ENCODE results near the gene CUEDC1.
"Not testable (repeated sequence)": the region's sequence is repeated elsewhere in the genome, so short reads cannot be mapped to it uniquely, and the experiment has no call there.

The CUEDC1 gene

DNA sequence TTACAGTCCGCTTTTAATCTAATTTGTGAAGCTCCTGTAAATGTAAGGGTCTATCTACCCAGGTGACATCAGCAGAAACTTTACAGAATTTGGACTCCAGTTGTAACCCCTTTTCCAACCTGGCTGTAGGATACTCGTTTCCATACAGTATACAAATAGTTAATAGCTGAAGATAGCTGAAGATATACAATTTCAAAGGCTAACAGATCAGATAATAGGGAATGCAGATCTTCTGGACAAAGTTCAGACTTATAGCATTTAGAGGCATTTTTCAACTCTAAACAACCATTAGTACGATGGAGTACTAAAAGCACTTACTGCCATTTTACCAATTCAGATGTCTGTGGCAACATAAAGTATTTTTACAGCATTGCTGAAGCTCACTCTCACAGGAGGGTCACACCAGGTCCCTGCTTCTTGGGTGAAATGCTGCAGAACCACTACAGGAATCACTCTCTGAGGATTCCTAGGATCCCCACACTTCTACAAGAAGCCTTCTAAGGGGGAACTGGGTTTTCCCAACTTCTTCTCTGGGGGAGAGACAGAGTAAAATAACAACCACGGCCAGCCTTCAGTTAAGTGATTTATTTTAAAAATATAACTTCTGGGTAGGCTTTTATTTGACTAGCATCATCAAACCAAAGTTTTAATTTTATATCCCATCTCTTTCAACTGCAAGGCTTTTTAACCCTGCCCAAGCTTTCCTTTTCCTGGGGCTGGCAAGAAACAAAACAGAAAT is 29.9 kb upstream of the CUEDC1 start:
- DNase-seq, result no peak

DNA sequence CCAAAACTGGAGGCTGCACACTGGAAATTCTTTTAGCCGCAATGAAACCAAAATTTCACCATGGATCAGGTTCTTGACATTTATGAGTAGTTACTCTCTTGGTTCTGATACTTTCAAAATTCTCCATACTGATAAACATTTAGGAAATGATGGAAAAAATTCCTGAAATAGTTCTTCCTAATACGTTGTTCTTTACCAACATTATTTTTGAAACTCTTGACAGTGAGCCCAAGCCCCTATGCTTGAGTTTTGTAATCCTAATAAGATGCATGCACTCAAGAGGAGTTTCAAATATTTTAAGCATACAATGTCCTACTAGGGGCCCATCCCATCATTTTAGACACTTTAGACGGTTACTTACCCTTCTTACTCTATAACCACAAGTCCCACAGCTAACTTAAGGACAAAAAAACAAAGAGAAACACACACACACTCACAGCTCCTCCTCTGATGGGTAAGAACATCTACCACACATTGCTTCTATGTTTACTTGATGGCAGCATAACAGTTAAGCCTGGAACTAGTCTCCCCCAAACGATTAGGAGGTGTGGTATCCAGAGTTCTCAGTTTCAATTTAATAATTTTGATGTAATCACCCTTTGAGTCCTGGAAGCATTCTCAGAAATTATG is 29.2 kb upstream of the CUEDC1 start:
- no peak for DNase-seq

DNA sequence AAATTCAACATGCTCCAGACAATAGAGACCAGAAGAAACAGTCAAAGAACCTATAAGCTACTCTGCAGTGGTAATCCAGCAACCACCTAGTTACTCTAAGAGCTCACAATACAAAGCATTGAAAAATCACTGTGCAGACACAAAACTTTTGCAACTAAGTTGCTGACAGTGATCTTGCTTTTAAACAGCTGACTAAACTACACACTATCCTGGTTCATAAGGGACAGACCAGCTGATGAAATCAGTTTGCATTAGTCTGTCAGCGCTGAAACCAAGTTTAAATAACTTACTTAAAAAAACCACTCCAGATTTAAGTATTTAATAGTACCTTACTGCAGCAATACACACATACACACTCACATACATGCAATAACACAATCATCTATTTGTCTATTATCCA is 28.2 kb upstream of the CUEDC1 start:
- no peak for DNase-seq

DNA sequence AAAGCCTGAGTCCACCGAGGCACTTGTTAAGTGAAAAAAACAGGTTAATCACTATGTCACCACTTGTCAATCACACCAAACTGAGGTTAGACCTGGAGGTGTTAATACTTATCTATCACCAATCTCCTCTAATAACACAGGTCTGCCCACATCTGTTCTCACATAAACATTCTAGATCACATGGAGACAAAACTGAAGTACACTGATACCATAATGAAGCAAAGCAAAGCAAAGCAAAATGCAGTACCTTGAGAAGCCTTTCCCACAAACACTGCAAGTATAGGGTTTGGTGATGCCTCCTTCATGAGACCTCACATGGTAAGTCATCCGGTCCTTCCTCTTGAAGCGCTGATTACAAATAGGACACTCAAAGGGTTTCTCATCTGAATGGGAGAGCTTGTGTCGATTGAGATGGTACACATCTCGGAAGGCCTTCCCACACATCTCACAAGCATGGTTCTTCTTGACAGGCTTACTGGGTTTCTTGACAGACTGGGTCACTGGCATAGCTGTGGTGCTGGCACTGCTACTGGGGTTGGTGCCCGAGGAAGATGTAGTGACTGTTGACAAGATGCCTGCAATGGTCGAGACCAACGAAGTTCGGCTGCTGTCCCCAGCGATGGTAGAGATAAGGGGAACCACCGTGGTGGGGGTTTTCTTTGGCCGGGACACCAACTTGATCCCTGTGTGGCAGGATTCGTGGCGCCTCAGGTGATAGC is 27.4 kb upstream of the CUEDC1 start:
- no peak for DNase-seq

DNA sequence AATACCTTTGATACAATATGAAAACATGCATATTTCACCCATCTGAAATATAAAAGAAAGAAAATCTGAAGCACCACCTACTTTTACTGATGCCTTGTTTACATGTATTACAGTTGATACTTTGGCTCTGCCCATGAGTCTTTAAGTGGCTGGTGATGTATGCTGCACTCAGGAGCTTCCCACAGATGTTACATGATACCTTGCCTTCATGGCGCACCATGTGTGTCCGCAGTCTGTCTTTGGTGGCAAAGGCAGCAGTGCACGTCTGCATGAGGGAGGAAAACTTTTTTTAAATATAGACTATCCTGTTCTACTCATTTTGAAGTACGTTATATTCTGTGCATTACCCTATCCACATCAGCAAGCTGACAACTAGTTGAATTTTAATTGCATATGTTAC is 25.3 kb upstream of the CUEDC1 start:
- DNase-seq, result no peak

DNA sequence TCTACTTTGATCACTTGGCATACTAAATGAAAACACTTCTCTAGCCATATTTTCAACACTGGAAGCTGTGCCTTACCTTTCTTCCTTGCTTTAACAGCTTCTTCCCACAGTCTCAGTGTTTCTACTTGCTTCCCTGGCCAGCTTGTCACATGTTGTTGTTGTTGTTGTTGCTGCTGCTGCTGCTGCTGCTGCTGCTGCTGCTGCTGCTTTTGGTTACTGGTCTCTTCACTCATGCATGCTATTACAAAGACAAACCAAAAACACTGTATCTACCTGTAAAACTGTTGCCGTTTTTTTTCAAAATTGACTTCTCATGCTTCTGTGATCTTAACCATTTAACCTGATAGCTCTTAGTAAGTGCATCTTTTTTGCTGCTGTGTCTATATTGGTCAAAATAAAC is 23.9 kb upstream of the CUEDC1 start:
- no peak for DNase-seq

DNA sequence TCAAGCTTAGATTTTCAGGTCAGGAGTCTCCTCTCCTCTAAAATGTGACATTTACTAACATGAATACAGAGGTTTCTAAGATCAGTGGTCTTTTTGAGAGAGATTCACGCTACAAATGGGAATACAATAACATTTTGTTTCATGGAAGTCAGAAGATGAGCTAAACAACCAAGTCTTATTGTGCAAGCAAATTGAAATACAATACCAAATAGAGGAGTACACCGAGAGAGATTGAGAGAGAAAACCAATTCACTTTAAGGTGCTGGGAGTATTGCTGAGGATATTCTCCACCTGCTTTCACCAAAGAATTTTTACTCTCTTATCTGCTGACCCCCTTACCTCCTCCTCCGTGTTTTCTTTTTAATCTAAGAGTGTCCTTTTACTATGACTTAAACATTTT is 21.4 kb upstream of the CUEDC1 start:
- DNase-seq, result no peak

DNA sequence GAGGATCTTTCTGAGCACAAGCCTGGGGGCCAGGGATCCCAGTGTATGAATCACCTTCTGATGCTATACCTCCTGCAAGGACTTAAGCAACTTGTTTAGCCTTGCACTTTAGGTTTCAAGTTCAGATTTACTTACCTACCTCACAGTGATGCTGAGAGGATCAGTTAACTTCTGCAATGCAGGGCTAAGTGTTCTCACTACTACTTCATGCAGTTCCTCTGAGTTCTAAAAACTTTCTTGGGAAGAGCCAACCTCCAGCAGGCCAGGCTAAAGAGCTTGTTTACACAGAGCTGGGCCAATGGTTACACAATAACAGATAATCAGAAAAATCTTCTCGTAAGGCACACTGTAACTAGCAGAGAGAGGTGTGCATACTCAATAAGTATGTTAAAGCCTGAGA is 19.8 kb upstream of the CUEDC1 start:
- no peak for DNase-seq

DNA sequence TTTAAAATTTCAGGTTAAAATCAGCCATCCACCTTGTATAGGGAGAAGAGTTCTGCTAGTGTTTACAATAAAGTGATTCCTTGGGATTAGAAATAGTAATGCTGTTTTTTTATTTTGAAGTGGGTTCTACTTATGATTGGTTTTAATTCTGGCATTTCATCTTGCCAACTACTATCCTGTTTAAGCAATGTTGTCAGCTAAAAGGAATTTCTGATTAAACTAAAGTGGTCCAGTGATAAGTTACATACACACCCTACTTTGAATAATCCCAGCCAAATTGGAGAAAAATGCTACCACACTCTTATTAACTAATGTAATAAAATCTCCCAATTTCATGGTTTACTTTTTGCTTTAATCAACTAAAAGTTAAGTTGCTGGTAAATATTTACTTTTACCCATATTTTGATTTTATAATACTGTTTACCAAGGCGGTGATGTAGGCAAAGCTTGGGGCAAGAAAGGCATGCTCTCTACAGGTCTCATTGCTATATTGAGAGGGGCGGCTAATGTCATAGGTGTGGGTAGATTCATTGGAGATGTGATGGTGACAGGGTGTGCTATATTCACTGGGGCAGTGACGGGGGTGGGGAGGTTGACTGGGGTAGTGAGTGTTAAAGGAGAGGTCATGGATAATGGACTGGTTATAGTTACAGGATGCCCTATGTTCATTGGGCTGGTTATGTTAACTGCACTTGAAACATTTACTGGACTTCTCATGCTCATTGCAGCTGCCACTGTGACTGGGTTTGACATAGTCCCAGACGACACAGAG is 19.0 kb upstream of the CUEDC1 start:
- not testable (repeated sequence) for DNase-seq

DNA sequence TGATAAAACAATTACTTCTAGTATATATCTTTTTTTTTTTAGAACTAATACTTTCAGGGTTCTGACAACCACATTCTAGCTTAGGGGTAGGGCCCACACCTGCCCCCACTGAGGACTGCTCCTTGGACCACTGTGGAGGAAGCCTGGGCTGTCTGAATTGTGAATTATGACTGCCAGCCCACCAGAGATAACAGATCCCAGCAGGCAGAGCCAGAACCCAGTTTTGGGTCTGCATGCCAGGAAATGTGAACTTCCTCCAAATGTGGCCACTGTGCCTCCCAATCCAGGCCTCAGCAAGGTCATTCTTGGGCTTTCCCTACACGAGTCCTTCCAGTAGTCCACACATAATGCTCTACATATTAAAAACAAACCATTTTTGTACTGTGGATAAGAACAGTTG is 16.9 kb upstream of the CUEDC1 start:
- DNase-seq, result no peak

DNA sequence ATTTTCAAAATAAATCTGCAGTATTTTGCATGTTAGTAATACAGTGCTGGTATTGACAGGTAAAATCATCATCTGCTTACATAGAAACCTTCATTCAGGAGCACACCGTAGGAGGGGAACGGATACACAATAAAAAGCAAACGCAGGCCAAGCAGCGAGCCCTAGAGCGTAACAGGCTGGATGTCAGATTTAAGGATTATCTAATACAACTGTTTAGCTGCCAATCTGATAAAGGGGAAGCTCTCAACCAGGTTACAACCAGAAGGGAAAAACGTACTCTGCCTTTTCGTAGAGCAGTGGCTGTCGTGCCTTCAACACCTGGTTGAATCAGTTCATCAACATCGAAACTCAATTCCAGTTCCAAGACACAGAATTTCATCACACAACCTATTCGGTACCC is 16.4 kb upstream of the CUEDC1 start:
- DNase-seq, result no peak

DNA sequence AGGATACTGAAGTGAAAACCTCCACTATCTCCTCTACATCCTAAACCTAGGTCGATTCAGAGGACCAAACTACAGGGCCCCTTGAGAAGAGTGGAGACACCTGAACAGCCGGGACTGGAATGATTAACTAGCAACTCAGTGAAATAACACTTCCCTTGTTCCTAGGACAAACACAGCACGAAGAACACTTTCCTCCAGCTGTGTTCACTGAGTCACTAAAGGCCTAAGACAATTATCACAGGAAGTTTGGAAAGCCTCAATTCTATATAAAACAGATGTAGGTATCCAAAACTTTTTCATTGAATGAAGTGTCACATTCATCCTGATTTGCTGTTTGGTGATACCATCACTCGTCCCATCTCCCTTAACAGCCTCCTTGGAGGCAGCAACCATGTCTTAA is 15.5 kb upstream of the CUEDC1 start:
- DNase-seq, result no peak

DNA sequence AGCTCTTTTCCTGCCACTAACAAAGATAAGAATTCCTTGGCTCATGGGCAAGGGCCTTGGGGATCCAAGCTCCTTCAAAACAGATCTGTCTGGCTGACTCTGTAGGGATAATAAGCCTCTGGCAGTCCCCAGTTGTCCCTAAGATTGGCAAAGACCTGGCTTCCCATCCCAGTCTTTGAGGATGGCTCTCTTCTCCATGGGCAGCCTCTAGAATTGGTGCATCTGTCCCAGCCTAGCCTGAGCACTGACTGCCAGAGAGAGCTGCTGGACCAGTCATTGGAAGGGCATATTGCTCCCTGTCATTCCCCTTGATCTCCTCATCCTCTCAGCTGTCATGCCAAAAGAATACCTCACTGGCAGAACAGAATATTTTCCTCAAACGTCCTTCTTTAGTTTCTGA is 13.2 kb upstream of the CUEDC1 start:
- no peak for DNase-seq

DNA sequence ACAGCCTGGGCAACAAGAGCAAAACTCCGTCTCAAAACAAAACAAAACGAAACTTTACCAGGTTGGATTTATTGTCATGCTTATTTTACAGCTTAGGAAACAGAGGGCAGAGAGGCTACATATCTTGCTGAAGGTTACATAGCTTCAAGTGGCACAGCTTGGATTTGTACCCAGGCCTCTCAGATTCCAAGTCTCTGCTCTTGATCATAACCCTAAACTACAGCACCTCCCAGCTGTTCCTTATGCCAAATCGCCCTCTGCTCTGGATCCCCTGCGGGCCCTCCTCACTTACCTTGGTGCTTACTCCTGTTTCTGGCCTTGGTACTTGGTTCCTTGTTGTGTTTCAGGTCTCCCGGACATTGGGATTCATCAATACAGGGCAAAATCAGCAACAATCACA is 11.7 kb upstream of the CUEDC1 start:
- no peak for DNase-seq

DNA sequence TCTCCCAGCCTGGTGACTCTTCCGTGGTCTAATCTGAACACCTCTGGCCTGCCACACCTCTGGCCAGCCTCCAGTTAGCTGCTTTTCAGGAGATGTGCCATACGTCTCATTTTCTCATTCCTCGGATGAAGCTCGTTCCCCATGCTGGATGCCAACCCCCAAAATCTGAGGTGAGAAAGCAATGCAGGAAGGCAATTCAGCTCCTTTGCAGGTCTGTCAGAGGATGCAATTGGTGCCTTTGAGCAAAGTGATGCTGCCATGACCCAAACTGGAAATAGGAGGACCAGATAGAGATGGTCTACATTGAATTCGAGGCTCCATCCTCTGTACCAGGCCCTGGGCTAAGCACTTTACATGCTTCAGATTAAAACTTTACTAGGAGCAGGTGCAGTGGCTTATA is 11.0 kb upstream of the CUEDC1 start:
- no peak for DNase-seq

DNA sequence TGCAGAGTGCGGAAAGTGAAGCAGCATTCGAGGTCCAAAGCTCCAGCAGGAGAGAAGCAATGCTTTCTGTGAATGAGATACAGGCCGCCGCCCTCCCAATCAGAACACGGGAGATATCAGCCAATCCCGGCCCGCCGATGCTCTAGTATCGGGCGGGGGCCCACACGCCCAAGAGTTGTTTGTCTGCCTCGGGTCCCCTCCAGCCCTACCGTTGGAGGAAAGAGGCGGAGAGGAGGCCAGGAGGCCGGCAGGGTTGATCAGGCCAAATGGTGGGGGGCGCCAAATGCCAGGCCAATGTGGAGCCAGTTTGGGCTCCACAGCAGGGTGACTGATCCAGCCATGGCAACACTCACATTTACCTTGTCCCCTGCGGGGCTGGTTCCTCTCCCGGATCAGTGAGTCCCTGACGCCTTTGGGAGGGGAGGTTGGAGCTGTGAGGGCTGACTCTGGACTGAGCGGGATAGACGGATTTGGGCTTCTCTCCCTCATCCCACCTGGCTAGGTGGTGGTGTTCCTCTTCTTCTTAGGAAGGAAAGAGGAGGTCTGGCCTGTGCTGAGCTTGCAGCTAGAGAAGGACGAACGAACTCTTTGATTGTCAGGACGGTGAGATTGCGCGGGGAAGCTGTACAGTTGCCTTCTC is 10.4 kb upstream of the CUEDC1 start:
- no peak for DNase-seq

DNA sequence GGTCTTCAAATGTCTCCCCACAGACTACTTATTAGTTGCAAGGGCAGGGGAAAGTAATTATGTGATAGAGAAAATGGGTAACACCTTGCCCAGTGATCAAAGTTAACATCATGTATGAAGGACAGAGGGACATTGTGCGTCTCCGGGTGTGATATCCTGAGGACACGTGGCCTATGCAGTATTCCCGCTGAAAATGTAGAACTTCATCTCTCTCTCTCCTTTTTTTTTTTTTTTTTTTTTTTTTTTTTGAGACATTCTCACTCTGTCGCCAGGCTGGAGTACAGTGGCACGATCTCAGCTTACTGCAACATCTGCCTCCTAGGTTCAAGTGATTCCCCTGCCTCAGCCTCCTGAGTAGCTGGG is 7.9 kb upstream of the CUEDC1 start:
- no peak for DNase-seq

DNA sequence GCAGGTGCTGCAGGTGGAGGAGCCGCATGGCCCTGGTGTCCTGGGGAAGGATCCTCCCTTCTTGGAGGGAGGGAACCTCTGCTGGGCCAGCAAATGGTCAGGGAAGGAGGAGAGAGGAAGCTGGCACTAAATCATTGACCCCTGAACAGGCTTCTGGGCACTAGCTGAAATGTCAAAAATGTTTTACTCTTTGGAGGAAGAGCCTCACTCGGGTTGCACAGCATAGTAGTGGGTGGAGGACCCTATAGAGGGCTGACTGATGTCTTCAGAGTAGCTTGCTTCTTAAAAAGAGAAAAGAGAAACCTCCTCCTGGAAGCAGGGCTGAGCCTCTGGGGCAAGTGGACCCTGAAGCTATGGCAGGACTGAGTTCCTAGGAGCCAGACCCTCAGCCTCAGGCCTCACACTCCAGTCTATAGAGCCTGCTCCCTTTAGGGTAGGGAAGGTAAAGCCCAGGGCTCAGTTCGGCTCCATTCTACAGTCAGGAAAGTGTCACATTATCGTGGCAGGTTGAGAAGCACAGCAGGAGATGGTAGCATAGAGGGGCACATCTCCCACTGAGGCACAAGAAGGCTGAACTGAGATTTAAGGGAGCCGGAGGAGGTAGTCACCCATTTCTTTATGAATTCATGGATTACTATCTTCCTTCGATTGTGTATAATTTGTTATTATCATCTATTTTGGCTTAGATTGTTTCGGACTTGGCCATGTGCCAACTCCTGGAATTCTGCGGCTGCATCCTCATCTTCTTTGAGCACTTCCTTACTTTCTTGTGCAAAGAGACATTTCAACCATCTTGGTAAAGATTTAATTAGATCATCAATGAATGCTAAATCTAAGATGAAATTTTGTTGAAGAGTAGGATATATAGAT is 7.3 kb upstream of the CUEDC1 start:
- no peak for DNase-seq

DNA sequence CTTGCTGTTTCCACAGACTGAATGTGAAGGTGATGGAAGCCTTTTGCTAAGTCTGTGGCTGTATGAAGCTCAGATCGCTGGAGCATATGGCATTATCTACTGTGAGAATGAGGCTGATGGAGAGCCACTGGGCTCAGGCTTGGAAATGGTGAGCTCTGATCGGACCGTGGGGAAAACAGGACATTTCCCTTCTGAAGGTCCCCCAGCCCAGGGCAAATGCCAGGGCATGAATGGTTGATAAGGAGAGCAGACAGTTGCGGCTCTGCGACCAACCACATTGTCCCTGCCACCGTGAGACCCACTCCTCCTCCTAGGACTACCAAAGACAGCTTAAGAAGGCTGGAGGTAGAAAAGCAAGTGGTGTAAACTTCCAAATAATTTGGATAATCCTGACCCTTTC is 4.7 kb upstream of the CUEDC1 start:
- DNase-seq, result no peak

DNA sequence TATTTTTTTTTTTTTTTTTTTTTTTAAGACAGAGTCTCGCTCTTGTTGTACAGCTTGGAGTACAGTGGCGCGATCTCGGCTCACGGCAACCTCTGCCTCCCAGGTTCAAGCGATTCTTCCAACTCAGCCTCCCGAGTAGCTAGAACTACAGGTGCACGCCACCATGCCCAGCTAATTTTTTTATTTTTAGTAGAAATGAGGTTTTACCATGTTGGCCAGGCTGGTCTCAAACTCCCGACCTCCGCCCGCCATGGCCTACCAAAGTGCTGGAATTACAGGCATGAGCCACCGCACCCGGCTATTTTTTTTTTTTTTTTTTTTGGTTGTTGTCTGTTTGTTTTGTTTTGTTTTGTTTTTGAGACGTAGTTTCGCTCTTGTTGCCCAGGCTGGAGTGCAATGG is 3.2 kb upstream of the CUEDC1 start:
- not testable (repeated sequence) for DNase-seq

DNA sequence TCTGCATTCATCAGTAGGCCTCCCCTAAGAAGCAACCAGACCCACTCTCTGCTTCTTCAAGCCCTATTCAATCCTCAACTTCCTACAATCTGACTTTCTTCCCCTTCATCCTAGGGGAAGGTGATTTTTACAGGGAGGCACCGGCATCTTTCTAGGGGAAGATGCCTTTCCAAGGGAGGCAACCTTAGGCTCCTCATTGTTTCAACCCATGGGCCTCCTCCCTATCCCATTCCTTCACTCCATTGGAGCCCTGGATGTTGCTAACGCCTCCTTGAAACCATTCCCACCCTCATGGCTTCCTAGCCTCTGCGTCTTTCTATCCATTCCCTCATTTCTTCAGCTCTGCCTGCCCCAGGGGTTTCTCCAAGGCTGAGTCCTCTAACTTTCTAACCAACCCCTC is 2.7 kb upstream of the CUEDC1 start:
- DNase-seq, result no peak

Data from activated CD4-positive, alpha-beta T cell treated with anti-CD3 and anti-CD28 coated beads, Interleukin-2, amount 50 U/mL, for 16 hours (primary cell).